Ovary (tissue), 3 donors: ENCODE data around the gene BANK1.

Experiments used
- CTCF ChIP-seq, 3 donors: fragments of 450-650 bp in 2 of 3; fragments of 200-600 bp in 1 of 3; IDR thresholded peaks; one replicate each; pipeline versions ENCODE4 v1.5.1 to v1.8.0; 2016 to 2022; ENCODE audit warnings: antibody characterized with exemption in 3 of 3, mild to moderate bottlenecking in 1 of 3
- EP300 ChIP-seq: sonication (generic); formaldehyde crosslinking; IDR thresholded peaks from one replicate; pipeline ENCODE4 v1.6.1; 2017; ENCODE audit warnings: antibody characterized with exemption
- POLR2A ChIP-seq: fragments of 450-650 bp; IDR thresholded peaks from one replicate; pipeline ENCODE4 v1.6.1; 2017; ENCODE audit warnings: antibody characterized with exemption, mild to moderate bottlenecking, moderate library complexity
- donor health status: DM: no; HTN: no; CAD: no.

GRCh38 chr4:101968364-101968763 is 177.8 kb downstream of the BANK1 start:
- TF ChIP-seq CTCF (IDR thresholded peaks at IDR 0.05) (no peak), EP300 (no peak), POLR2A (no peak)
